ENCODE data around the gene ZNF853.

The ZNF853 gene

GRCh38 chr7:6606866-6607583 lies 8.4 kb upstream of the ZNF853 start:
- DNase-seq, result no peak

- no peak for DNase-seq
Measured at GRCh38 chr7:6607651-6608051, 7.8 kb upstream of the ZNF853 start.

GRCh38 chr7:6608081-6608480 lies 7.3 kb upstream of the ZNF853 start:
- DNase-seq, result no peak

- no peak for DNase-seq
Measured at GRCh38 chr7:6608794-6609193, 6.6 kb upstream of the ZNF853 start.

DNA sequence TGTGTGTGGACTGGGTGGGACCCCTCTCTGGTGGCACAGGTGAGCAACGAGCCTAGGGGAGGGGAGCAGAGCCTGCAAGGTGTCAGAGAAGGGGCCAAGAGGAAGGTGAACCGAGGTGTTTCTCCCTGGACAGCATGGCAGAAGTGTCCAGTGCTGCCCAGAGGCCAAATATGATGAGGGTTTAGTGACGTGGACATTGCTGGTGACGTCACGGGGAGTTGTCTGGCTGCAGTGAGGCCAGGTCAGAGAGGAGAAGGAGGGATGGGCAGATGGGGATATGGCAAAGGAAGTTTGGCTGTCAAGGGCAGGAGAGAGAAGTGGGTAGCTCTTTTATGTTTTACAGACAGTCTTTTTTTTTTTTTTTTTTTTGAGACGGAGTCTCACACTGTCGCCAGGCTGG lies 2.6 kb upstream of the ZNF853 start:
- DNase-seq, result no peak

GRCh38 chr7:6613706-6614105 lies 1.7 kb upstream of the ZNF853 start:
- no peak for DNase-seq

GRCh38 chr7:6615723-6616555 lies 529 bp downstream of the ZNF853 start:
- DNase-seq, result no peak

DNA sequence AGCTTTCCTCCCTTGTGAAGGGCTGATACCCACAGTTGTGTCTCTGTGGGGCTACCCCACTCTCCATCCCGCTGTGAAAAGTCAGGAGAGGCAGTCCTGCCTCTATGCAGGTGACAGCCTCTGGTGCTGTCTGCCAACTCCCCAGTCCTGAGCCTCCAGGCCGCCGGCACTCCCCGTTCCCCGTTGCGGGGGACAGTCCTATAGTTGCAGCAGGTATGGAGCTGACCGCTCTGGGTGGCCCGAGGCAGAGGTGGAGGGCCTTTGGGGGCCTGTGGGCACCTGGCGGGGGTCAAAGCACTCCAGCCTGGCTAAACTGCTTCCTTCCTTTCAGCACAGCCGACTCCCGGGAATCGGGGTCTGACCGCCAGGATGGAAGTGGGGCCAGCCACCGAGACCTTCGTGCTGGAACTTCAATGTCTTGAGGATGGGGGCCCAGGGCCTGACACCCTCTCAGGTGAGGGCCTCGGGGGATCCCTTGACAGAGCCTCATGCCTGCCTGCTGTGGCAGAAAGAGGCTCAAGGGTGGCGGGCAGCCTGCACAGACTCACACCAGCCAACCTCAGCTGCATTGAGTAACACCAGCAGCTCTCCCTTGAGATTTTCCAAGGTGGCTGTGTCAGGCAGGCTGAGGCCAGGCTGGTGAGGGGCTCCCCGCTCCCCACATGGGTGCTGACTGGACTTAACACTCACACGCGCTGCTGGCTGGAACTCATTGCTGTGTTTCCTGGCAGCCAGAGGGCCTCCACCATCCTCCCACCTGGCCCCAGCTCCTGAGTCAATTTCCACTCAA lies 1.6 kb downstream of the ZNF853 start:
- DNase-seq, result no peak

DNA sequence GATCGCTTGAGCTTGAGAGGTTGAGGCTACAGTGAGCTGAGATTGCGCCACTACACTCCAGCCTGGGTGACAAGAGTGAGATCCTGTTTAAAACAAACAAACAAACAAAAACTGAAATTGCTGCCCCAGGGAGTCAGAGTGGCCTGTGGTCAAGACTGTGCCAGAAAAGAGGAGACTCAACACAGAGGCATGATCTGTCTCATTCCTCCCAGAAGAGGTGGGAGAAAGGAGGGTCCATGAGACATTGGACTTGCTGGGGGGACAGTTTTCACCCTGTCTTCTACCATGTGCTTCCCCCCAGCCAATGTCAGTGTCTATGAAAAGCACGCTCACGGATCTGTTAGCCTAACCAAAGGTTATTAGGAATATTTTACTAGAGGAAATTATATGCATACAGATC lies 3.2 kb downstream of the ZNF853 start:
- no peak for DNase-seq

DNA sequence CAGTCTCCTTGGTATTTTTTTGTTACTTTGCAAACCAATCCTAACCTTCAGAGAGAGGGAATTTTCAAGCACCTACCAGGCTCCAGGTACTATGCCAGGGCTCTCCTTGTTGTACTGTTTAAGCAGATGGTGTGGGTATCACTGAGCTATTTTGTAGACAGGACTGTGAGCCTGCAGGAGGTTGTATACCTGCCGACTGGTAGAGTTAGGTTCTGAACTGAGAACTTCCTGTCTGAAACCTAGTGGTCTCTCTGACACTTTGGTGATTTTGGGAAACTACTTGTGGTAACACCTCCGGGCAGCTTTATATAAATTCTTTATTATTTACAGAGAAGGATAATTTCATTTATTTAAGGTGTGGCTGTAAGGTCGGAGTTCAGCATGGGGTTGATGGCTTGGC lies 4.6 kb downstream of the ZNF853 start:
- no peak for DNase-seq

DNA sequence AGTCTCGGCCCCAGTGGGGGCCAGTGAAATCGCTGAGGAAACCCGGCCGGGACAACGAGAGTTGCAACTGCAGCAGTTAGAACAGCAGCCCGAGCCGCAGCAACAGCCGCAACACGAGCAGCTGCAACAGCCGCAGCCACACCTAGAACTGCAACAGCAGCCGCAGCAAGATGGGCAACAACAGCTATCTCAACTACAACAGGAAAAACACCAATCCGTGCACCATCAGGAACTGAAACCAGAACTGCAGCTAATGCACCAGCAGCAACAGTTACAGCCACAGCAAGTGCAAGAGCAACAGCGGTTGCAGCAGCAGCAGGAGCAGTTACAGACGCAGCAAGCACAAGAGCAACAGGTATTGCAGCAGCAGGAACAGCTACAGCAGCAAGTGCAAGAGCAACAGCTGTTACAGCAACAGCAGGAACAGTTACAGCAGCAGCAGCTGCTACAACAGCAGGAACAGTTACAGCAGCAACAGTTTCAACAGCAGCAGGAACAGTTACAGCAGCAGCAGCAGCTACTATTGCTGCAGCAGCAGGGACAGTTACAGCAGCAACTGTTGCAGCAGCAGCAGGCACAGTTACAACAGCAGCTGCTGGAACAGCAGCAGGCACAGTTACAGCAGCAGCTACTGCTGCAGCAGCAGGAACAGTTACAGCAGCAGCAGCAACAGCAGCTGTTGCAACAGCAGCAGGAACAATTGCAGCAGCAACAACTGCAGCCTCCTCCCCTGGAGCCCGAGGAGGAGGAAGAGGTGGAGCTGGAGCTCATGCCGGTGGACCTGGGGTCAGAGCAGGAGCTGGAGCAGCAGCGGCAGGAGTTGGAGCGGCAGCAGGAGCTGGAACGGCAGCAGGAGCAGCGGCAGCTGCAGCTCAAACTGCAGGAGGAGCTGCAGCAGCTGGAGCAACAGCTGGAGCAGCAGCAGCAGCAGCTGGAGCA lies 6.1 kb downstream of the ZNF853 start:
- no peak for DNase-seq

GRCh38 chr7:6622134-6622710 lies 6.8 kb downstream of the ZNF853 start:
- no peak for DNase-seq

DNA sequence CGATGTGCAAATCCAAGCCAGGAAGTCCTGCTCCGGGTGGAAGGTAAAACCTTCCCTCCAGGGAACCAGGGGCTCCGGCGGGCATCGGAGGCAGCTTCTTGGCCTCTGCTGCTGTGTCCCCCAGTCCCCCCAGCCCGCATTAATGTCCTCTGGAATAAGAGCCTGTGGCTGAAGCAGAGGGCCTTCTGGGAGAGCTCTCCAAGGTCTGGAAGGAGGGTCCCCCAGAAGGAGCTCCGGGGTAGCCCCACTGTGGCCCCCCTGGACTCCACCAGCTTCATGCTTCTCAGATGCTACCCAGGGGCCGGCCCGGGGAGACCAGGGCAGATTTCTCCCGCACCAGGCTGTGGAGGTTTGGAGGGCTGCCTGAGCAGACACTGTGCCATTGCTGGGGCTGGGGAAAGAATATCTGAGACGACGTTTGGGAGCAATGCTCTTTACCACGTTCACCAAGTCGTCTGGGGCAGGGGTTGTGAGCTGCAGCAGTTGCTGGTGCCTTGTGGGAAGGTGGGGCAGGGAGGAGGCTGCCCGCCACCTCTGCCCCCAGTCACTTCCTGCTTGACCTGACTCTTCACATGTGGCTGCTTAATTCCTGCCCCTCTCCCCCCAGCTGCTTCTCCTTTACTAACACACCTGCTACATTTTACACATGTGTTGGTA lies 8.3 kb downstream of the ZNF853 start:
- DNase-seq, result no peak

GRCh38 chr7:6624246-6624611 lies 8.8 kb downstream of the ZNF853 start:
- no peak for DNase-seq

- no peak for DNase-seq
Measured at GRCh38 chr7:6628045-6628444, 12.6 kb downstream of the ZNF853 start.

DNA sequence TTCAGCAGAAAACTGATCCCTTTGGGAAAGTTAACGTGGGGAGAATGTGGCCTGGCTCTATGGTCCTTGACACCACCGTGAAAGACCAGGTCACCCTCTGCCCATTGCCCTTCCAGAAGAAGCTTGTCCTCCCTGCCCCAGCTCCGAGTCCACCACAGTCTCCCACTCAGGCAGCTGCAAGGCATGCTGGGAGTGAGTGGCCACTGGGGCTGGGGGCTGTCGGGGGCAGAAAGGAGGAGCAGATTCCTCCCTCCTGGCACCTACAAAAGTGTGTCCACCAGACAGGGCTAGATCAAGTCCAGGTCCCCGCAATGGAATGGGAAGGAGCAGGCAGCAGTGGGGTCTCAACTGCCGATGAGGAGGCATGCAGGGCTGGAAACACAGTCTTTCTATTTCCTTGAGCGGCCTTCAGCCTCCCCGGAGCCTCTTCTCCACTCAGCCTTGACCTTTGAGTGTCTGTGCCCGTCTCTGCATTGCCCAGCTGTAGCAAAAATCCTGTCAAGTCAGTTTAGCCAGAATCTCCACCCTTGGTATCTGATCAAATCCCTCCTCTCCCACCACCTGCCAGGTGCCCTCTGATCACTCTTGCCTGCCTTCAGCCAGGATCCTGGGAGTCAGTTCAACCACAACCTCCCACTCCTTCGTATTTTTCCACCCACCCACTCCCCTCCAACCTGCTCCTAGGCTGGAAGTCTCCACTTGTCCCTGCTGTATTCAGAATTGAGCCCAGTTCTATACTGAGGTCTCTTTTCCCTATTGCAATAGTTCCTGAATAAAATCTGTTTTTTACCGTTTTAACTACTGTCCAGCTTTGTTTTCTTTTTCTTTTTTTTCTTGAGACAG lies 14.8 kb downstream of the ZNF853 start:
- no peak for DNase-seq

GRCh38 chr7:6631605-6632004 lies 16.2 kb downstream of the ZNF853 start:
- DNase-seq, result no peak

DNA sequence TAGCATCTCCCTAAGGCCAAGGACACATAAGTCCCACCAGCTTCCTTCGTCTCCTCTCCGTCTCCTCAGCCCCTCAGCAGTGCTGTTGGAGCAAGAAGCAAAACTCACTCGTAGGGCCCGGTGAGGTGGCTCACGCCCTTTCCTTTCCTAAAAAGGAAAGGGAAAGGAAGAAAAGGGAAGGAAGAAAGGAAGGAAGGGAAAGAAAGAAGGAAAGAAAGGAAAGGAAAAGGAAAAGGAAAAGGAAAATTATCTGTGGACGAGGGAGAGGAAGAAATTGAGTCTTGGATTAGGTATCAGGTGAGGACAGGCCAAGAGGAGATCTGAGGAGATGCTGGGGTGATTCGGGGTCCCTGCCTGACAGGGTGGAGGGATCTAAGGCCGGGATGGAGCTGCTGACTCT lies 18.6 kb downstream of the ZNF853 start:
- DNase-seq, result no peak

GRCh38 chr7:6634971-6635370 lies 19.6 kb downstream of the ZNF853 start:
- peak; percentile 78 to 83 (median 80) for DNase-seq

DNA sequence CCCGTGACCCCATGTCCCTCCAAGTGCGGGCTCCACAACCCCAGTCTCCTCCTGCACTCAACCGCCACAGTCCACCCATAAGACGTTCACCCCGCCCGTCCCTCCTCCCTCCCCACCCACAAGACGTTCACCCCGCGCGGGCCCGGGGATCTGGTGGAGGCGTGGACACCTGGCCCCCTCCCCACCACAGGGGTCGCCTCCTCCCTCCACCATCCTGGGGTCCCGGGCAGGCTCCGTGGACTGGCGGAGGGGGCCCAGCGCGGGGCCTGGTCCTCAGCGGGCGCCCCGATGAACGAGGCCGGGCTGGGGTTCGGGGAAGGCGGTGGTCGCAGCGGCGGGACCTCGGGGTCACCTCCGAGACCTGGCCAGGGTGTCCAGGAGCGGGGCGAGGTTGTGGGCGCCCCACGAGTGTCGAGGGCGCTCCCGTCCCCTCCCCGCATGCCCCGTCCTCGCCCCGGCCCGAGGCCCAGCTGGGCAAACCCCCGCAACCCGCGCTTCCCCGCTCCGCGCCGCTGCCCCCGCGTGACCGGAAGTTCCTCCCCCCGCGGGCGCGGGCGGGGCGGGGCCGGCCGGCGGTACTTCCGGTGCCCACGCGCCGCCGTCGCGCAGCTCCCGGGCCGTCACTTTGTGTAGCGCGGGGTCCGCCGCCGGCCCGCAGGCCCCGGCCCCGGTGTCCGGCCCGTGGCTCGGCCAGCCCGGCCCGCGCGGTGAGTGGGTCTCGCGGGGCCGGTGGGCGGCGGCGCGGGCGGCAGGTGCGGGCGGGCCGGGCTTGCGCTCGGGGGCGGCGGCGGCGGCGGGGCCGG lies 21.5 kb downstream of the ZNF853 start, which contains the start of gene ZNF316:
Gene ZNF316 (plus strand): TSS at position 578 of the 803 bp plus-strand sequence. CDS start 5,092 bp downstream, outside the sequence.
- peak; percentile 82 to 97 (median 94) for DNase-seq

Data from suppressor macrophage treated with lipopolysaccharide for 1 hour (primary cell).